ENCODE results near the gene YWHAB. TPM values are rescaled to one million over a fixed set of nuclear protein-coding genes. Genes with fewer than 3 reads are reported as not detected.
A peak's percentile ranks its signal among the peaks of the same experiment; 100 is the strongest.

Gene YWHAB
- total RNA-seq, 3 donors from 2014 or later = 125 to 155 (median 139) TPM

GRCh38 chr20:44904377-44904776 is 18.9 kb downstream of the YWHAB start:
- peaks cover 10% of the 10 kb centered on the region for H3K36me3 ChIP-seq
- no peak overlapping the region for H3K4me3 ChIP-seq
- no peaks in the 10 kb centered on the region for H3K27me3 ChIP-seq
- DNase-seq (ENCODE audit: low spot score in 2 of 2) = no peak
- peaks cover 0 to under 1% of the 10 kb centered on the region in 2 donors for H3K4me1 ChIP-seq
- no peak overlapping the region for H3K27ac ChIP-seq
- intact Hi-C loops (cut with DNase I; ENCODE audit: low total_unique reads) = no loop called here
- TF ChIP-seq POLR2A (IDR thresholded peaks at IDR 0.05) = no peak
- H3K9me3 ChIP-seq = no peaks in the 10 kb centered on the region

DNA sequence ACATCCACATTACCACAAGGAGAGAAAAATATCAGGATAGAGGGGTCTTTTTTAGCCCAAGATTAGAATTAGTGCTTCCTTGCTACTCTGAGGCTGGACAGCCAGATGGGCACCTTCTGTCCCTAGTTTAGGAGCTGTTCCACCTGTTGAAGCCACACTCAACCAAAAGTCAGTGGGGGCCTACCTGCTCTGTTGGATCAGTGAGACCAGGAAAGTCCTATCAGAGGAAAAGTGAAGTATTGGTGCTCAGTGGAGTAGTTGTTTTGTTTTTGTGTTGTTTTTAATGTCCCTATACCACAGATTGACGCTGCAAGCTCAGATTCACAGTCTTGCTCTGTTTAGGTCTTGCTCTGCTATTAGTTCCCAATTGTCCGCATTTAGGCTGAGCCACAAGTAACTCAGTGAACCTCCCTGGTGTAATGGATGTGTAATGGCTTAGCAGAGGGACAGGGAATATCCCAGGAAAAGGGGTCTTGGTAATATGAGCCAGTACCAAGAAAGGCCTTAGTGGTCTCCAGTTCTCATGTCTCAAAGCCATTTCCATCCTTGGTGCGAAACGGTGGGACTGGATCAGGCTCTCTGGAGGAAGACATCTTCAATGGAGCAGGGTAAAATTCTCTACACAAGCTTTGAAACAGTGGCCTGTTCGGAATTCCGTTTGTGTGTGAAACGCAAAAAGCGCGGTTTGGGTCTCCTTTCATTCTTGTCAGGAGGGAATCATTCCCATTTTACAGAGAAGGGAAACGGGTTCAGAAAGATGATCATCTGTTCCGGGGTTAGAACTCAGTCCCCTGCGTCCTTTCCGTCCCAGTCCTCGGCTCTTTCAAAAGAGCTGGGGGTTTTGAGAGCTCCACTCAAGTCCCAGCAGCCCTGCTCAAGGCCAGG is 23.7 kb downstream of the YWHAB start:
- DNase-seq (ENCODE audit: low spot score in 2 of 2) = no peak
- intact Hi-C loops (cut with DNase I; ENCODE audit: low total_unique reads) = no loop called here
- Histone ChIP-seq H3K27me3 (no peaks in the 10 kb centered on the region), H3K27ac (peak overlapping the region in 1 of 2 donors; percentile 25), H3K4me3 (peak overlapping the region; percentile 55 to 85 (median 80)), H3K9me3 (no peaks in the 10 kb centered on the region), H3K4me1 (peaks cover 0 to 3% of the 10 kb centered on the region in 2 donors), H3K36me3 (peaks cover 4% of the 10 kb centered on the region)
- TF ChIP-seq, protein P1, sequence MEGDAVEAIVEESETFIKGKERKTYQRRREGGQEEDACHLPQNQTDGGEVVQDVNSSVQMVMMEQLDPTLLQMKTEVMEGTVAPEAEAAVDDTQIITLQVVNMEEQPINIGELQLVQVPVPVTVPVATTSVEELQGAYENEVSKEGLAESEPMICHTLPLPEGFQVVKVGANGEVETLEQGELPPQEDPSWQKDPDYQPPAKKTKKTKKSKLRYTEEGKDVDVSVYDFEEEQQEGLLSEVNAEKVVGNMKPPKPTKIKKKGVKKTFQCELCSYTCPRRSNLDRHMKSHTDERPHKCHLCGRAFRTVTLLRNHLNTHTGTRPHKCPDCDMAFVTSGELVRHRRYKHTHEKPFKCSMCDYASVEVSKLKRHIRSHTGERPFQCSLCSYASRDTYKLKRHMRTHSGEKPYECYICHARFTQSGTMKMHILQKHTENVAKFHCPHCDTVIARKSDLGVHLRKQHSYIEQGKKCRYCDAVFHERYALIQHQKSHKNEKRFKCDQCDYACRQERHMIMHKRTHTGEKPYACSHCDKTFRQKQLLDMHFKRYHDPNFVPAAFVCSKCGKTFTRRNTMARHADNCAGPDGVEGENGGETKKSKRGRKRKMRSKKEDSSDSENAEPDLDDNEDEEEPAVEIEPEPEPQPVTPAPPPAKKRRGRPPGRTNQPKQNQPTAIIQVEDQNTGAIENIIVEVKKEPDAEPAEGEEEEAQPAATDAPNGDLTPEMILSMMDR (IDR thresholded peaks at IDR 0.05) = no peak
- TF ChIP-seq POLR2AphosphoS5 (IDR thresholded peaks at IDR 0.05) = no peak
- no peak for TF ChIP-seq POLR2A (IDR thresholded peaks at IDR 0.05)

DNA sequence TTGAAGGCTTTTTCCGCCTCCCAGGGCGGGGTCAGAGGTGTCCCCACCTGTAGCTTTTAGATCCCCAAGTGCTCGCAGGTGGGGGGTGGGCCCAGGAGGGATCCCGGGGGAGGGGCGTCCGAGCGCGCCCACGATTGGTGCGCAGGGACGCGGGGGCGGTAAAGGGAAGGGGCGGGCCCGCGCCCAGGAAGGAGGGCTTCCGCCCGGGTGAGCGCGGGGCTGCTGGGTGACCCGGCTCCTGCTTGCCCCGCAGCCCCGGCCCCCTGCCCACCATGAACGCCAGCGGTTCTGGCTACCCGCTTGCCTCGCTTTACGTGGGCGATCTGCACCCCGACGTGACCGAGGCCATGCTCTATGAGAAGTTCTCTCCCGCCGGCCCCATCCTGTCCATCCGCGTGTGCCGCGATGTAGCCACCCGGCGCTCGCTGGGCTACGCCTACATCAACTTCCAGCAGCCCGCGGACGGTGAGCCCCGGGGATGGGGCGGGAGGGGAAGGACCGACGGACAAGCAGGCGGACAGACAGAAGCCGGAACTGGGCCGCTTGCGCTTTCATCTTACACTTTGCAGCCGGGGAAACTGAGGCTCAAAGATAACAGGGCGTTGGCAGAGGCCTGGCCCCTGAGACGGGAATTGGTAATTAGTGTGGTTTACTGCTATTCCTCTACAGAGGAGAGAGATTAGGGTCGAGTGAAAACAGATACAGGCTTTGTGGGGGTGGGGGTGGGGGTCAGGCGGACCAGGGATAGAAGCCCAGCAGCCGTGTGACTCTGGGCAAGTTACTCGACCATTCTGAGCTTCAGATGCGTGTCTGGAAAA is 24.6 kb downstream of the YWHAB start, which contains the start of gene PABPC1L:
PABPC1L (plus strand) TSS at position 189 of the 818 bp plus-strand sequence; CDS start at position 273, 84 bp downstream.
- intact Hi-C loops (cut with DNase I; ENCODE audit: low total_unique reads) = loop anchor here (5.0 kb wide), 1 partner anchor 898 kb away; no protein-coding TSS in a partner anchor

GRCh38 chr20:44910690-44911262 is 25.3 kb downstream of the YWHAB start:
- TF ChIP-seq, protein P1 (IDR thresholded peaks at IDR 0.05) = no peak
- TF ChIP-seq POLR2AphosphoS5 (IDR thresholded peaks at IDR 0.05) = no peak
- no peak for TF ChIP-seq POLR2A (IDR thresholded peaks at IDR 0.05)
- peaks cover 0 to 3% of the 10 kb centered on the region in 2 donors for H3K4me1 ChIP-seq
- peak overlapping the region in 2 of 3 donors; percentile 80 to 85 for H3K4me3 ChIP-seq
- H3K9me3 ChIP-seq = no peaks in the 10 kb centered on the region
- no peak overlapping the region for H3K27ac ChIP-seq
- no peaks in the 10 kb centered on the region for H3K36me3 ChIP-seq
- intact Hi-C loops (cut with DNase I; ENCODE audit: low total_unique reads) = loop anchor here (5.0 kb wide), 1 partner anchor 898 kb away; no protein-coding TSS in a partner anchor
- DNase-seq (ENCODE audit: low spot score in 2 of 2) = no peak
- no peaks in the 10 kb centered on the region for H3K27me3 ChIP-seq

More for the DNA sequence above, 24.6 kb downstream of the YWHAB start, which contains the start of gene PABPC1L:
- no peaks in the 10 kb centered on the region for H3K9me3 ChIP-seq
- TF ChIP-seq, protein P1 (IDR thresholded peaks at IDR 0.05) = no peak
- TF ChIP-seq POLR2A (IDR thresholded peaks at IDR 0.05) = no peak
- no peak for TF ChIP-seq POLR2AphosphoS5 (IDR thresholded peaks at IDR 0.05)
- DNase-seq (ENCODE audit: low spot score in 2 of 2) = peak in 1 of 2 donors; percentile 46
- H3K27ac ChIP-seq = peak within 1 kb of the TSS in 1 of 2 donors; percentile 25
- H3K4me3 ChIP-seq = peak within 1 kb of the TSS; percentile 55 to 85 (median 80)
- H3K36me3 ChIP-seq = no peaks in the 10 kb centered on the region
- H3K4me1 ChIP-seq = peaks cover 0 to 3% of the 10 kb centered on the region in 2 donors
- H3K27me3 ChIP-seq = no peaks in the 10 kb centered on the region
